Measurements from ENCODE around the gene ZNF133.
A peak's percentile ranks its signal among the peaks of the same experiment; 100 is the strongest.

The ZNF133 gene

GRCh38 chr20:18256440-18257090, 31.8 kb upstream of the ZNF133 start:
- no peaks in the 10 kb centered on the region for H3K4me1 ChIP-seq (ENCODE audit: low read length)
- H3K27me3 ChIP-seq (ENCODE audit: low read depth, low read length): no peaks in the 10 kb centered on the region
- TF ChIP-seq EZH2phosphoT487 (IDR thresholded peaks at IDR 0.05; ENCODE audit: low read depth) (no peak), CTCF (IDR thresholded peaks at IDR 0.05; ENCODE audit: low read depth, low read length) (no peak)
- H3K79me2 ChIP-seq (ENCODE audit: low read length): no peaks in the 10 kb centered on the region
- no peaks in the 10 kb centered on the region for H3K9me3 ChIP-seq (ENCODE audit: insufficient read depth, low read length)
- H4K20me1 ChIP-seq (ENCODE audit: insufficient read depth, low read length): no peaks in the 10 kb centered on the region
- no peak overlapping the region for H3K4me3 ChIP-seq (ENCODE audit: low read length)
- H3K9ac ChIP-seq (ENCODE audit: low read length): no peak overlapping the region
- no peak overlapping the region for H3K4me2 ChIP-seq (ENCODE audit: low read length)
- no peak overlapping the region for H3K27ac ChIP-seq (ENCODE audit: low read length)
- no peaks in the 10 kb centered on the region for H3K36me3 ChIP-seq (replicated peaks; ENCODE audit: low read depth, low read length)
- H2AFZ ChIP-seq (ENCODE audit: low read depth, low read length): no peak overlapping the region

GRCh38 chr20:18258126-18258860, 30.0 kb upstream of the ZNF133 start:
- H3K36me3 ChIP-seq (replicated peaks; ENCODE audit: low read depth, low read length): no peaks in the 10 kb centered on the region
- H4K20me1 ChIP-seq (ENCODE audit: insufficient read depth, low read length): no peaks in the 10 kb centered on the region
- H3K4me2 ChIP-seq (ENCODE audit: low read length): no peak overlapping the region
- no peaks in the 10 kb centered on the region for H3K4me1 ChIP-seq (ENCODE audit: low read length)
- no peak overlapping the region for H3K4me3 ChIP-seq (ENCODE audit: low read length)
- no peaks in the 10 kb centered on the region for H3K9me3 ChIP-seq (ENCODE audit: insufficient read depth, low read length)
- H2AFZ ChIP-seq (ENCODE audit: low read depth, low read length): no peak overlapping the region
- no peak overlapping the region for H3K9ac ChIP-seq (ENCODE audit: low read length)
- H3K27ac ChIP-seq (ENCODE audit: low read length): no peak overlapping the region
- TF ChIP-seq EZH2phosphoT487 (IDR thresholded peaks at IDR 0.05; ENCODE audit: low read depth): no peak
- TF ChIP-seq CTCF (IDR thresholded peaks at IDR 0.05; ENCODE audit: low read depth, low read length): peak; percentile 27; the same call in 1 of the 2 replicates
- H3K27me3 ChIP-seq (ENCODE audit: low read depth, low read length): 0 out of 2 replicates have a peak, but pooled peaks cover 3% of the 10 kb centered on the region
- no peaks in the 10 kb centered on the region for H3K79me2 ChIP-seq (ENCODE audit: low read length)

GRCh38 chr20:18259730-18260129, 28.6 kb upstream of the ZNF133 start:
- Histone ChIP-seq H3K9me3 (ENCODE audit: insufficient read depth, low read length) (no peaks in the 10 kb centered on the region), H3K4me2 (ENCODE audit: low read length) (no peak overlapping the region), H3K4me1 (ENCODE audit: low read length) (no peaks in the 10 kb centered on the region), H2AFZ (ENCODE audit: low read depth, low read length) (no peak overlapping the region), H3K36me3 (replicated peaks; ENCODE audit: low read depth, low read length) (no peaks in the 10 kb centered on the region), H3K27ac (ENCODE audit: low read length) (no peak overlapping the region), H4K20me1 (ENCODE audit: insufficient read depth, low read length) (no peaks in the 10 kb centered on the region), H3K9ac (ENCODE audit: low read length) (no peak overlapping the region), H3K79me2 (ENCODE audit: low read length) (no peaks in the 10 kb centered on the region), H3K4me3 (ENCODE audit: low read length) (no peak overlapping the region), H3K27me3 (ENCODE audit: low read depth, low read length) (0 out of 2 replicates have a peak, but pooled peaks cover 3% of the 10 kb centered on the region)
- TF ChIP-seq CTCF (IDR thresholded peaks at IDR 0.05; ENCODE audit: low read depth, low read length) (no peak), EZH2phosphoT487 (IDR thresholded peaks at IDR 0.05; ENCODE audit: low read depth) (no peak)

- TF ChIP-seq CTCF (IDR thresholded peaks at IDR 0.05; ENCODE audit: low read depth, low read length) (no peak), EZH2phosphoT487 (IDR thresholded peaks at IDR 0.05; ENCODE audit: low read depth) (no peak)
- no peaks in the 10 kb centered on the region for H3K9me3 ChIP-seq (ENCODE audit: insufficient read depth, low read length)
- H3K4me3 ChIP-seq (ENCODE audit: low read length): no peak overlapping the region
- H2AFZ ChIP-seq (ENCODE audit: low read depth, low read length): no peak overlapping the region
- no peaks in the 10 kb centered on the region for H3K36me3 ChIP-seq (replicated peaks; ENCODE audit: low read depth, low read length)
- peaks cover 3% of the 10 kb centered on the region; the same call in 1 of the 2 replicates for H3K27me3 ChIP-seq (ENCODE audit: low read depth, low read length)
- no peaks in the 10 kb centered on the region for H3K4me1 ChIP-seq (ENCODE audit: low read length)
- H3K79me2 ChIP-seq (ENCODE audit: low read length): no peaks in the 10 kb centered on the region
- no peak overlapping the region for H3K9ac ChIP-seq (ENCODE audit: low read length)
- no peak overlapping the region for H3K4me2 ChIP-seq (ENCODE audit: low read length)
- no peaks in the 10 kb centered on the region for H4K20me1 ChIP-seq (ENCODE audit: insufficient read depth, low read length)
- H3K27ac ChIP-seq (ENCODE audit: low read length): no peak overlapping the region
Observed at GRCh38 chr20:18263723-18264122, 24.6 kb upstream of the ZNF133 start.
